Endothelial cell of coronary artery (primary cell): ENCODE measurements around the gene AQP9. TPM values are rescaled to one million over a fixed set of nuclear protein-coding genes. Genes with fewer than 3 reads are reported as not detected.

Source experiments
- total RNA-seq: library from RNA; depleted of rRNA; stranded (reverse); fragments of >200 nt; gene quantifications from 2 replicates; pipeline ENCODE4 v1.2.3, GENCODE V29; 2014

AQP9 gene
- total RNA-seq, result not detected in 2 replicates

GRCh38 chr15:58138106-58138505, at the start of gene AQP9:
Gene AQP9, plus strand, starts transcription at chr15:58138381. Its CDS starts 185 bp downstream, at chr15:58138566.

Other genes with a start within 250 kb of the AQP9 start
- gene ALDH1A2, start 72.7 kb upstream of the AQP9 start, total RNA-seq, result 1.7 and 5.6 TPM in 2 replicates